ENCODE measurements around the gene UFC1. TPM values are rescaled to one million over a fixed set of nuclear protein-coding genes. Genes with fewer than 3 reads are reported as not detected.

Gene UFC1
- total RNA-seq, 1 donor from 2014 or later, result 92.2 TPM

DNA sequence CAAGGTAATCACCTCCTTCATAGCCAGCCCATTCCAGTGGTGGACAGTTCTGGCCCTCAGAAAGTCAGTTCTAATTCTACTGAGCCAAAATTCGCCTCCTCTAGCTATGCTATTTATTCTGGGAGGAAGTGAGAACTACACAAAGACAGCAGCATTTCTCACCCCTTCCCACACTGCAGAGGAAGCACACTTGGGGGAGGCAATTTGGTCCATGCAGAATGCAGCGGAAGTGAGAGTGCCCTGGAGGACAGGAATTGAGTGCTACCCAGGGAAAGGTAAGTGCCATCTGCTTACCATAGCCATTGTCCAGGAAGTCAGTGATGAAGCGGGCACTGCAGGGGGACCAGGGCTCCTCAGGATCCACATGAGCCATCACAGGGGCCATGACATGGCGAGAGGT, 41.4 kb downstream of the UFC1 start:
- H3K27me3 ChIP-seq (ENCODE audit: low read depth), result no peaks in the 10 kb centered on the region
- H3K27ac ChIP-seq, result no peak overlapping the region
- no peak overlapping the region for H3K4me3 ChIP-seq
- DNase-seq (no peak), ATAC-seq (no peak)
- intact Hi-C loops (cut with DNase I), result no loop called here
- H3K9me3 ChIP-seq, result no peaks in the 10 kb centered on the region
- peaks cover 7% of the 10 kb centered on the region for H3K36me3 ChIP-seq
- peaks cover 74% of the 10 kb centered on the region for H3K4me1 ChIP-seq
- TF ChIP-seq, protein P1, sequence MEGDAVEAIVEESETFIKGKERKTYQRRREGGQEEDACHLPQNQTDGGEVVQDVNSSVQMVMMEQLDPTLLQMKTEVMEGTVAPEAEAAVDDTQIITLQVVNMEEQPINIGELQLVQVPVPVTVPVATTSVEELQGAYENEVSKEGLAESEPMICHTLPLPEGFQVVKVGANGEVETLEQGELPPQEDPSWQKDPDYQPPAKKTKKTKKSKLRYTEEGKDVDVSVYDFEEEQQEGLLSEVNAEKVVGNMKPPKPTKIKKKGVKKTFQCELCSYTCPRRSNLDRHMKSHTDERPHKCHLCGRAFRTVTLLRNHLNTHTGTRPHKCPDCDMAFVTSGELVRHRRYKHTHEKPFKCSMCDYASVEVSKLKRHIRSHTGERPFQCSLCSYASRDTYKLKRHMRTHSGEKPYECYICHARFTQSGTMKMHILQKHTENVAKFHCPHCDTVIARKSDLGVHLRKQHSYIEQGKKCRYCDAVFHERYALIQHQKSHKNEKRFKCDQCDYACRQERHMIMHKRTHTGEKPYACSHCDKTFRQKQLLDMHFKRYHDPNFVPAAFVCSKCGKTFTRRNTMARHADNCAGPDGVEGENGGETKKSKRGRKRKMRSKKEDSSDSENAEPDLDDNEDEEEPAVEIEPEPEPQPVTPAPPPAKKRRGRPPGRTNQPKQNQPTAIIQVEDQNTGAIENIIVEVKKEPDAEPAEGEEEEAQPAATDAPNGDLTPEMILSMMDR (IDR thresholded peaks at IDR 0.05), result no peak

DNA sequence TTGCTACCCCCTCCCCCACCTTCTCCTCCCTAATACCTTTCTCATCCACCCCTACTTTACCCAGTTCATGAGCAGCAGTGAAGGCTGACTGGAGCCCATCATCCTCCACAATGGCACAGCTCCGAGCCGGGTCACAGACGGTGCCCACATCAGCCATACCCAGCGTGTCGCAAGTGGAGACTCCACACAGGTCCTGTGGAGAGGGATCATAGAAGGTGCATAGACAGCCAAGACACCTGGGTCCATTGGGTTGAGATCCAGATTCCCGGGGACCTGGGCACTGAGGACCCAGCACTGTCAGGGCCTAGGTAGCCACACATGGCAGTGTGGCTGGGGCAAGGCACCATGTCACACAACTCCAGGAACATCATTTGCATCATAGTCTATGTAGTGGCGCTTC, 42.3 kb downstream of the UFC1 start:
- H3K9me3 ChIP-seq, result no peaks in the 10 kb centered on the region
- intact Hi-C loops (cut with DNase I), result no loop called here
- DNase-seq (no peak), ATAC-seq (no peak)
- no peaks in the 10 kb centered on the region for H3K27me3 ChIP-seq (ENCODE audit: low read depth)
- H3K4me3 ChIP-seq, result peak overlapping the region; percentile 40
- peaks cover 7% of the 10 kb centered on the region for H3K36me3 ChIP-seq
- TF ChIP-seq, protein P1 (IDR thresholded peaks at IDR 0.05), result no peak
- peaks cover 83% of the 10 kb centered on the region for H3K4me1 ChIP-seq
- H3K27ac ChIP-seq, result no peak overlapping the region

DNA sequence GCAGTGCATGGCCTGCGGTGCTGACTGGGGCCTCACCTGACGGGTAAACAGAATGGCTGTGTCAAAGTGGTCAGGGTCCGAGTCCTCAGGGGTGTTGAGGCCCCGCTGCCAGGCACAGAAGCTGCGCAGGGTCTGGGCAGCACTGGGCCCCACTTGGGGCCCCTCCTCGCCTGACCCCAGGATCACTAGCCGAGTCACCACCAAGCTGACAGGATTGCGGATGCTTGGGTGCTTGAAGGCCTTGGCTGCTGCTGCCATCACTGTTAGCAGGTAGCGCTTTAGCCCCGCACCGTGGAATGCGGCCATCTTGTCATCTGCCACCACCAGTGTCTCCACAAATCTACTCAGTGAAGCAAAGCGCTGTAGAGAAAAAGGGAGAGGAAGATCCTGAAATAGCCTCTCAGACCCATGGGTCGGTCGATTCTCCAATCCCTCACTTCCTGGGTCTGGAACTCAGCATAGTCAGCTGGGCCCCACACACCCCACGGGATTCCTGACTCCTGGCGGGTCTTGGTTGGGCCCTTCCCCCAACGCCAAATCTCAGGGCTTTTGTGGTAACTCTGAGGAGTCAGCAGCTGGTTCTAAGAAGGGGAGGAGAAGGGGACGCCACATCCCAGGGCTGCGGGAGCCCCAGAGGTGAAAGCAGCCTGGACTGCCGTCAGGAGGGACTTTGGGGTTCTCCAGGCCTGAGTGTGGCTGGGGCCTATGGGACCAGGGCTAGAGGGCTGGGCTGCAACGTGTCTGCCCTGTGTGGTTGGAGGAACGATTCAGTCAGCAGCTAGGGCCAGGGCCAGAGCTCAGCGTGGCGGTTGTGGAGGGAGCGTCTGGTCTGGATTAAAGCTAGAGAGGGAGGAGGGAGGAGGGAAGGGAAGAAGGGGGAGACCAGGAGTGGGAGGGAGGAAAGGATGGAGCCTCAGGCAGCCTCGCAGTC, 43.0 kb downstream of the UFC1 start:
- TF ChIP-seq, protein P1 (IDR thresholded peaks at IDR 0.05), result no peak
- no peaks in the 10 kb centered on the region for H3K27me3 ChIP-seq (ENCODE audit: low read depth)
- H3K4me3 ChIP-seq, result peak overlapping the region; percentile 40
- H3K27ac ChIP-seq, result peak overlapping the region; percentile 53
- peaks cover 2% of the 10 kb centered on the region for H3K36me3 ChIP-seq
- DNase-seq (no peak), ATAC-seq (no peak)
- peaks cover 90% of the 10 kb centered on the region for H3K4me1 ChIP-seq
- H3K9me3 ChIP-seq, result no peaks in the 10 kb centered on the region
- intact Hi-C loops (cut with DNase I), result no loop called here

DNA sequence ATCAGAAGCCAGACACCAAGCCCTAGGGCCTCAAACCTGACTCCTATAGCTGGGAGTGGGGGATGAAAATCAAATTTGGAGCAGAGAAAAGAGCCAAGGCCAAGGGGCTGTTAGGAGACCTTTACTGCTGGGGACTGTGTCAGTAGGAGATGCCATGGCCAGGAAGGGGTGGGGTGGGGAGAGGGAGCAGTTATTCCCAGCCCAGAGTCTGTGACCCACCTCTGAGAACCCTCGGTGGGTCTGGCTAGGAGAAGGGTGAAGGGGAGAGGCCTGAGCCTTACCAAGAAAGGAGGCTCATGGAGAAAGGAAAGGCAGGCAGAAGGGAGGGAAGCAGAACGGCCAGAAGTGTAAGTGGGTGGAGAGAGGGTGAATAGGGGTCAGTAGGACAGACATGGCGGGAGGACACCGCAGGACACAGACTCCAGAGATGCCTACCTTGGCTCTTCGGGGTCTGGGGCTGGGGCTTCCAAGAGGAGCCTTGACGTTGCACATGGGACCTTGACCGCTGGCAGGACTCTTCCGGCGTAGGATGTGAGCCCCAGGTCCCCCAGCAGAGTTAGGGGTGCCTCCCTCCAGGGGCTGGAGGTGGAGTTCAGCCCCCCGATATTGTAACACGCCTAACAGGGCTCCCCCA, 43.9 kb downstream of the UFC1 start:
- ATAC-seq (no peak), DNase-seq (no peak)
- Histone ChIP-seq H3K36me3 (no peaks in the 10 kb centered on the region), H3K4me3 (peak overlapping the region; percentile 40), H3K9me3 (no peaks in the 10 kb centered on the region), H3K27me3 (ENCODE audit: low read depth) (no peaks in the 10 kb centered on the region), H3K27ac (peak overlapping the region; percentile 93), H3K4me1 (peaks cover 87% of the 10 kb centered on the region)
- intact Hi-C loops (cut with DNase I), result no loop called here
- TF ChIP-seq, protein P1 (IDR thresholded peaks at IDR 0.05), result no peak

DNA sequence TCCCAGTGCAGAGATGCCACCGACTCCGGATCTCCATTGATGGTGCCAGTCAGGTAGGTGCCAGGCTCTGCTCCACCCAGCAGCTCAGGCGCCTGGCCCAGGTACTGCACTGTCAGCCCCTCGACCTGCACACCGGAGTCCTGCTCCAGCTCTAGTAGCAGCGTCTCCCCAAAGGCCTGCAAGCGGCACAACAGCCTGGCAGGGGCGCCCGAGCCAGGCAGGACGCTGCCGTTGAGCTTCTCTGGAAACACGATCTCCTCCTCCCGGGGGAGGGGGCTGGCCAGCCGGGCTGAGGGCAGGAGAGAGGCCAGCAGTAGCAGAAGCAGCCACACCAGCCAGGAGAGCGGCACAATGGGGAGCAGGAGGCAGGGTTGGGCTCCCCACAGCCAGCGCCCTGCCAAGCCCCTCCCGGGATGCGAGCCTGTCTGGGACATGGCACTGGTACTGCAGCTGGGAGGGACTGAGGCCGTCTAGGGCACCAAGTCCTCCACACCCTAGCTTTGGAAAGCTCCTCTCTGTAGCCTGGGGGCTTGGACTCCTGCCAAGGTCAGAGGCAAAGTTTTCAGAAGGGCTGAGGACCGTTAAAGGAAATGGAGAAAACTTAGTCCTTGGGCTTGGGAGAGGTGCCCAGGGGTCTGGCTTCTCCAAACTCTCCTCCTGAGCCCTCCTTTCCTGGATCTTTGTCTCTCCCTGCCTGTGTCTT, 44.6 kb downstream of the UFC1 start:
- intact Hi-C loops (cut with DNase I), result no loop called here
- TF ChIP-seq, protein P1 (IDR thresholded peaks at IDR 0.05), result no peak
- Histone ChIP-seq H3K36me3 (peaks cover under 1% of the 10 kb centered on the region), H3K27me3 (ENCODE audit: low read depth) (no peaks in the 10 kb centered on the region), H3K4me3 (peak overlapping the region; percentile 40), H3K4me1 (peaks cover 88% of the 10 kb centered on the region), H3K27ac (peak overlapping the region; percentile 93), H3K9me3 (no peaks in the 10 kb centered on the region)
- DNase-seq, result no peak
- no peak for ATAC-seq
